Non-pigmented ciliary epithelial cell (primary cell): ENCODE results near the gene PPP1R1B.

Experiments used
- DNase-seq: peaks from one replicate; pipeline ENCODE4 v3.0.0-alpha.2; 2010; ENCODE audit warnings: low read depth

The PPP1R1B gene

DNA sequence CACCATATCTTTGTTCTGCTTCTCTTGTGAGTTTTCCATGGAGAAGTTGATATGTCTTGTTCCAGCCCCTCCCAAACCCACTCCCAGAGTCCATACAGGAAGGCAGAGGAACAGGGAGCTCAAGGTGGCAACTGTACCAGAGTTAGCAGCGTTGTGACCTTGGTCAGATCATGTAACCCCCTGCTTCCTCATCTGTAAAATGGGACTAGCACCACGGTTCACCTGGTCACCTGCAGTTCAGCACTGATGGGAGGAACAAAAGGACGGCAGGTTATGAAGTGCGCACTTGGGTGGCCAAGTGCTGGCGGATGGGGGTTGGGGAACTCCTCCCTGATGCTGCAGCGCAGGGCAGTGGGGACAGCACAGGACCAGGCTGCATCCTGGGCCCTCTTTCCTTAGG, 11.3 kb upstream of the PPP1R1B start:
- DNase-seq: no peak

DNA sequence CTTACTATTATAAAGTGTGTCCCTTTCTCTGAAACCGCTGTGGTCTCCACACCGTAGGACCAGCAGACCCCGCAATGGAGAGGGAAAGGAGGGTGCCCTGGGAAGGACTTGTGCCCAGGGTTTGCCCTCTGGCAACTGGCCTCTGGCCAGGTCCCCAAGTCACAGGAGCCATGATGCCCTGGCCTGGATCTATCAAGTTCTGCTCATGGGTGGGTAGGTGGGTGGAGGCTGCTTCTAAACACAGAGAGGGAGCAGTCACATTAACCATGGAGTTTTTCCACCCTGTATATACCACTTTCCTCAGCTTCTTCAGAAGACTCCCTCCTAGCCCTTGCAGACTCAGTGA, 9.7 kb upstream of the PPP1R1B start:
- no peak for DNase-seq

DNA sequence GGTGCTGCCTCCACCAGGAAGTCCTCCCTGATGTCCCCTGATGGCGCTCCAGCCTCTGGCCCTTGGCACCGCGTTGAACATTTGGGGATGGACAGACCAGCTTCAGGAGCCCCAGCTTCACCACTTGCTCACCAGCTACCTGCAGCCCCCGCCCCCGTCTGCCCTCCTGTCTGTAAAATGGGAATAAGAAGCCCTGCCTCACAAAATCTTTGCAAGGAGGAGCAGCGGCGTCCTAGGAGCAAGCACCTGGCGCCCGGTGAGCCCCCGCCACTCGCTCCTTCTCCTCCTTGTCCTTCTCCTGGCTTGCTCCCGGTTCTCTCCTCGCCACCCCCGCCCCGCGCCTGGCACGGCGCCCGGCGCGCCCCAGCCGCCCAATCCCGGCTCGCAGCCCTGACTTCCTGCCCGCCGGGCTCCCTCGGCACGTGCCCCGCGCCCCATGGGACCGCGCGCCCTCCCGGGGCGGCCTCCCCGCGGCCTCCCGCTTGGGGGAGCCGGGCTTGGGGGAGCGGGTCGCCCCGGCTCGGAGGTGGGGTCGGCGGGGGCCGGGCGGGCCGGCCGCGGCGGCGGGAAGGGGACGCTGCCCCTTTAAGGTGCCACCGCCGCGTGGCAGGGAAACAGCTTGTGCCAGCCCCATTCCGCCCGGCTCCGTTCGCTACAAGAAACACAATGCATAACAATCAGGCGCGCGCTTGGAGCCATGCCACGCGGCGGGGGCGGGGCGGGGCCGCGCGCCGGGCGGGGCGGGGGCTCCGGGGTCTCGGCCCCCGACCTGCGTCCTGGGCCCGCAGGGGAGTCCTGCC, 9.1 kb upstream of the PPP1R1B start:
- no peak for DNase-seq

DNA sequence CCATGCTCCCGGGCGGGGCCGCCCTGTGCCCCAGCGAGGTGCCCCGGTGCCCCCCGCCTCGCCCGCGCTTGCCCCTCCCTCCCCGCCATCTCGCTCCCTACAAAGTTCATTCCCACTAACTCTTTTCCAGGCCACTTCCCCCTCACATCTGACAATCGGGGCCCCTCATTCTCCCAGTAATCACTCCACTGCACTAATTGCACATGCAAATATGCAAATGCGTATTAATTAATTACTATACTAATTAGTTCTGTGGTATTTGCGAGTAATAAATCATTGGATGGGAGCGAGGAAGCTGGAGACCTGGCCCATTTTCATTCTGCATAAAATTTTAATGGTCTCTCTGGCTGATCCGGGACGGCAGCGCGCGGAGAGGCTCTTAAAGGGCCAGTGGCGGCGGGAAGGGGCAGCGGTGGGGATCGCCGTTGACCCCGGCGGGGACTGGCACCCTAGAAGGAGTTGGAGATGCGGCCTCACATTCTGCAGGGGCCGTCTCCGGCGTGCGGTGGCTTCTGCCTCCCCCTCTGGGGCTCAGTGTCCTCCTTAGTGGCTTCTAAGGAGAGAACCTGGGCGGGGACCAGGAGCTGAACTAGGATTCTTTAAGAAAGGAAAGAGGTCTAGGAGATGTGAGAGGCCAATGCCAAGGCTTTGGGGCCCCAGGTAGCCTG, 8.4 kb upstream of the PPP1R1B start:
- no peak for DNase-seq

DNA sequence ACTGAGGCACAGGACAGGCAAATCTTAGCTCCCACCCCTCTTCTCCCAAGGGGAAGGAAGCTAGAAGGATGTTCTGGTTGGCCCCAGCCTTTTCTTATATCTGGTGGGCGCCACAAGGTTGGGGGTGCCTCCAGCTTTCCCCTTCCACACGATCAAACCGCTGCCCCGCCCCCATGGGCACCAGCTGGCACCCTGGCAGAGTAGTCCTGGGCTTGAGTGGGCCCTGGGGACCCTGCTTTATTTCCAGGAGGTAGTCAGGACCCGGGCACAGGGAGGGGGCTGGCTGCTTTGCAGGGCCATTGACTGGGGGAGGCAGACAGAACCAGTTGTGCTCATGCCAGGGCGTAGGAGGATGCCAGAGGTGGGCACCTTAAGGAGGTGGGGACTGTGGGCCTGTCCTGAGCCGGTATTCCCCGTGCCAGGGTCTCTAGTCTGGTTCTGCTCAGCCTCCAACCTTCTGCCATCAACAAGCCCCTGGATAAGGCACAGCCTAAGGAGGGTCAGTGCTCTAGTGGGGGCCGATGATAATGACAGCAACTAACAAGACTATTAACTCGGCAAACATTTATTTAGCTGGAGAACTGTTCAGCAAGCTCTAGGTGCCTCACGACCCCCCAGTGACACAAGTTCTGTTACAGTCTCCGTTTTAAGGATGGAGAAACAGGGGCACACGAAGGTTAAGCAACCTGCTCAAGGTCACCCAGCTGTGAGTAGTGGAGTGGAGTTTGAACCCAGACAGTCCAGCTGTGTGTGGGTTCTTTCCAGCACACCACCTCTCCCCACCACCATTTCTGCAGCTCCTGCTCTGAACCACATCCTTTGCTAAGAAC, 7.6 kb upstream of the PPP1R1B start:
- no peak for DNase-seq

DNA sequence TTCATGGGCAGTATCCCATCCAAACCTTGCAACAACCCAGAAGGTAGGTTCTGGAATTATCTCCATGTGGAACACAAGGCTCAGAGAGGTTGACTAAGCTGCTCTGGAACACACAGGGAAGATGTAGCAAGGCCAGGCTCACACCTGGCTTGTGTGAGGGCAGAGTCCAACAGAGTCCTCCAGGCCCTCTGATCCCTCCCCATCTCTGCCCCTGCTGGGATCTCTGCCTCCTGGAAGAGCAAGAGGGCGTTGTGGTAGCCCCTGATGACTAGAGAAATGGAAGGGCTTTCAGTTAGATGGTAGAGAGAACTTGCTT, 7.0 kb upstream of the PPP1R1B start:
- no peak for DNase-seq

DNA sequence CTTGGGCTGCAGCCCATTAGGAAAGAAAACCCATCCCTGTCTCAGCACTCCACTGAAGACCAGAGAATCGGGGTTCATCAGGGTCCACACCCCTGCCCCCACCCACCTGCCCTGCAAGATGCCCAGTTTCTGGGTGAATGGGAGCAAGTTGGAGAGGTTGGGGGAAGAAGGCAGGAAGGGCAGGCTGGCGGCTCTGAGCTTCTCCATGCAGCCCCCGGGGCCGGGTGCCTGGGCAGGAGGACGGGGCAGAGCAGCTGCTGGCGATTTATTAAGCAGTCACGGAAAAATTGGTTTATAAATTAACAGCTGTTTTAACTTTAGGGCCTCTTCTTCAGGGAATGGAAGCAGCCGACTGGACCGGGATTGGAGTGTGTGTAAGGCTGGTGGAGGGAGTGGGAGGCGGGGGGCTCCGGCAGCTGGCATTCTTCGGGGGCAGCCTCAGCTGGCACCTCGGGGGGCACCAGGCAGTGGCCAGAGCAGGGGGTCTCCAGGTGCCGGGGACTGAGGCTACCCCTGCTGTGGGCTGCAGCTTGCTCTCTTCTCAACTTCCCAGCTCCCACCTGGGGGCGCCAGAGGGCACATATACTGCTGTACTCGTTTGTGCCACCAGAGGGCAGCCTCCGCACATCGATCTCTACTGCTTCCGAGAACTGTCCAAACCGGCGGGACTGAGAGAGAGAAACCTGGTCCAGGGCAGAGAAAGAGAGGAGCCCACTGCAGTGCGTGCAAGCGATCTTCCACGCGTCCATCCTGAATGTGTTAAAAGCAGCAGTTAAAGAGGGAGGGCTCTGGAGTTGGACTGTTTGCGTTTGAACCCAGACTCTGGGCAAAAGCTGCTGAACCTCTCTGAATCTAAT, 5.0 kb upstream of the PPP1R1B start:
- peak; percentile 26 for DNase-seq

DNA sequence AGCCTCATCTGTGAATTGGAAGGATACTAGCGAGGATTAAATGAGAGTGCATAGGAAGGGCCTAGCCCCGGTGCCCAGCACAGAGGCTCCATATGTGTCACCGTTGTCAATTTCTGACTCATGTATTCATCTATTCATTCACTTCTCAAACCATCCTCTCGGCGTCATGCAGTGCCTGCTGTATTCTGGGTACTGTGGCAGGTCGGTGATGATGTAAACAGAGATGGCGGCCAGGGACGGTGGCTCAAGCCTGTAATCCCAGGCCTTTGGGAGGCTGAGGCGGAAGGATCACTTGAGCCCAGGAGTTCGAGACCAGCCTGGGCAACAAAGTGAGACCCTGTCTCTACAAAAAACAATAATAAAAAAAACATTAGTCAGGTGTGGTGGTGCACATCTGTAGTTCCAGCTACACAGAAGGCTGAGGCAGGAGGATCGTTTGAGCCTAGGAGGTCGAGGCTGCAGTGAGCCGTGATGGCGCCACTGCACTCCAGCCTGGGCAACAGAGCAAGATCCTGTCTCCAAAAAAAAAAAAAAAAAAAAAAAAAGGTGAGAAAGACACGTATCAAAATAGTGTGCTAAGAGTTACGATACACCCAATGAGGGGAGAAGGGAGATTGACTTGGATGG, 4.3 kb upstream of the PPP1R1B start:
- no peak for DNase-seq

DNA sequence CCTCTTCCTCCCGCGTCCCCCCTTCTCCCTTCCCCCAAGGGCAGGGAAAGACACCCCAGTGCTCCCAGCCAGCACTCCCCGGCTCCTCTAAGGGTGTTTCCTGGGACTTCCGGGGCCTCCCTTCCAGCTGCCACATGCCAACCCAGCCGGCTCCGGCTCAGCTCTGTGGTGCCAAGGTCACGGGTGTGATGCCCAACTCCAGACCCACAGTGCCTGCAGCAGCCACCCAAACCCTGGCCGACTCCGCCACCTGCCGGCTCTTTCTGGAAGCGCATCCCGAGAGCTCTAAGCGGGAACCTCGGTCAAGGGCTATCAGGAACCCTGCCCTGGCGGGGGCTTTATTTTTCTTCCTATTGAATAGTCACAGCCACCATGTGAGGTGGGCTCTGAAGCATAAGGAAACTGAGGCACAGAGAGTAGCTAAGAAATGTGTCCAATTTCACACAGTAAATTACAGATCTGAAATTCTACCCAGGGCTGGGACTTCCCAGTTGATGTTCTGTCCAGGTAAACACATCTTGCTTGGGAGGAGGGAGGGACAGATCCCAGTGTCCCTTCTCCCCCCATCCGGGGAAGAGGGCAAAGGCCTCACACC, 3.3 kb upstream of the PPP1R1B start:
- no peak for DNase-seq

DNA sequence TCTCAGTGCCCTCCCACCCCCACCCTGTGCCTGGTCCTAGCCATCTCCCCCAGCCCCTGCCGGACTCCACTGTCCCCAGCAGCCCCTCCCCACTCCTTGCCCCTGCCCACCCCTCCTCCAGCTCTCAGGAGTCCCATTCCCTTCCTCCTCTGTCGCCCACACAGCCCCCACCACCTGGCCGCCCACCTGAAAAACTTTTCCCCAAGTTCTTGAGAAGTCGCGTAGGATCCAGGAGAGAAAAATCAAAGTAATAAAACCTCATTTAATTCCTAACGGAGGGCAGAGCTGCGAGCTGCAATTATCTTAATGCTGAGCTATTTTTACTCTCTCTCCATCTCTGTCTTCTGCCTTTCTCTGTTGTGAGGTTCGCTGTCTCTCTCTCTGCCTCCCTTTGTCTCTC, 2.4 kb upstream of the PPP1R1B start:
- no peak for DNase-seq

DNA sequence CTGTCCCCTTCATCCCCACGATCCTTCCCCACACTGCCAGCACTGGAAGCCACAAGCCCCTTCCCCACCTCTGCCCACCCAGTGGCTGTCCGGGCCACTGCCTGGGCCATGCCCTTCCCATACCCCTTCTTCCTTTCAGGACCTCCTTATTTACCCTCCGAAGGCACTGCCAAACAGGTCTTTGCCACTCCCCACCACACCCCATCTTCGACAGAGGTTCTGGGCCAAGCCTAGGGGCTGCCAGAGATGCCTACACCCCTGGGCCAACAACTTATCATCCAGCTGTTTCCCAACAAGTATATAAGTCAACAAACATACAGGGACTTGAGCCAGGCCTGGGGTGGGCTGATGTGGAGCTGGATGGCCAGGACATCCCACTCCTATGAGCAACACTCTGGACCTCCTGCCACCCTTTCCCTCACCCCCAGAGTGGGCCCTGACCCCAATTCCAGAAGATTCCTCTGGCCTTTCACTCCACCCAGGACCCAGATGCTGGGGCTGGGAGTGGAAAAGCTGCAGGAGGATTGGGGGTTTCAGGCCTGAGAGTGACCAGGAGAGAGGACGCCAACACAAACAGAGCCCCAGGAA, 1.5 kb upstream of the PPP1R1B start:
- DNase-seq: no peak

DNA sequence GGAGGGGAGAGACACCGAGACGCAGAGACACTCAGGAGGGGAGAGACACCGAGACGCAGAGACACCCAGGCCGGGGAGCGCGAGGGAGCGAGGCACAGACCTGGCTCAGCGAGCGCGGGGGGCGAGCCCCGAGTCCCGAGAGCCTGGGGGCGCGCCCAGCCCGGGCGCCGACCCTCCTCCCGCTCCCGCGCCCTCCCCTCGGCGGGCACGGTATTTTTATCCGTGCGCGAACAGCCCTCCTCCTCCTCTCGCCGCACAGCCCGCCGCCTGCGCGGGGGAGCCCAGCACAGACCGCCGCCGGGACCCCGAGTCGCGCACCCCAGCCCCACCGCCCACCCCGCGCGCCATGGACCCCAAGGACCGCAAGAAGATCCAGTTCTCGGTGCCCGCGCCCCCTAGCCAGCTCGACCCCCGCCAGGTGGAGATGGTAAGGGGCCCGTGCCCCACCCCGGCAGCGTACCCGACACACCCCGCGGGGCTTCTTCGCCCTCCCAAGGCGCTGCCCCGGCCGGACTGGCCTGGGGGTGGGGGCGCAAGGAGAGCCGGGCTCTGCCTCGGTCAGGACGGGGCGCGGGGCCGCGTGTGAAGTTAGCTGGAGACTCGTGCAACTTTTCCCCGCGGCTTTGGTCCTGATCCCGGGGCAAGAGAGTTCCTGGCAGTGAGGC, 427 bp downstream of the PPP1R1B start:
- no peak for DNase-seq

DNA sequence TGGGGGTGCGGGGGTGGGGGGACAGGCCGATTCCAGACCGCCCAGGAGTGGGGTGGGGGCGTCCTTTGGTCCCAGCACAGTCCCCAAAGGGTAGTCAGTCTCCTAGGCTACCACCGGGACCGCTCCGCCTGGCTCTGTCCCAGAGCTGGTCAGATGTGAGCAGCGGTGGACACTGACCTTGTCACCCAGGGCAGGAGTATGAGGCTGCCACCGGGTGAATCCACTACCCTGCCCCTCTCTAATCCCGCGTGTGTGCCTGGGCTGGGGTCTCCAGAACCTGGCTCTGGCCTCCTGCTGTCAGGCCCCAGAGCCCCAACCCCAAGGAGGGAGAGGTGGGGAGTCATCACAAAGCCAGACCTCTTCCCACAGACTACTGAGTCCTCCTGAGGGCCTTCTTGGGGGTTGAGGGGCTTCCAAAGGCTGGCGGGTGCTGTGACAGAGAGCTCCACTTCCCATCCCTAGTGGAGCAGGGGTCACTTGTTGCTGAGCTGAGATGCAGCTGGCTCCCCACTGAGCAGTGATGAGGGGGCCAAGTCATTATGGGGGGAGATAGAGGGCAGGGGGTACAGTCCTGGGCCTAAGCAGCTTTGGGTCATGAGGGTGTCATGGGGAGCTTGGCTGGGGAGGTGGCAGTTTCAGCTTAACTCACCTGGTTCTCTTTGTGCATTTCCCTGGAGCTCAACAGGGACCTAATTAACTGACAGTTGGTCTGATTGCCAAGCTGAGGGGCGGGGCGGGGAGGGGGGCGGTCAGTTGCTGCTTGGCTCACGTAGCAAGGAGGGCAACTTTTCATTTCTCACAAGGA, 1.2 kb downstream of the PPP1R1B start:
- no peak for DNase-seq

DNA sequence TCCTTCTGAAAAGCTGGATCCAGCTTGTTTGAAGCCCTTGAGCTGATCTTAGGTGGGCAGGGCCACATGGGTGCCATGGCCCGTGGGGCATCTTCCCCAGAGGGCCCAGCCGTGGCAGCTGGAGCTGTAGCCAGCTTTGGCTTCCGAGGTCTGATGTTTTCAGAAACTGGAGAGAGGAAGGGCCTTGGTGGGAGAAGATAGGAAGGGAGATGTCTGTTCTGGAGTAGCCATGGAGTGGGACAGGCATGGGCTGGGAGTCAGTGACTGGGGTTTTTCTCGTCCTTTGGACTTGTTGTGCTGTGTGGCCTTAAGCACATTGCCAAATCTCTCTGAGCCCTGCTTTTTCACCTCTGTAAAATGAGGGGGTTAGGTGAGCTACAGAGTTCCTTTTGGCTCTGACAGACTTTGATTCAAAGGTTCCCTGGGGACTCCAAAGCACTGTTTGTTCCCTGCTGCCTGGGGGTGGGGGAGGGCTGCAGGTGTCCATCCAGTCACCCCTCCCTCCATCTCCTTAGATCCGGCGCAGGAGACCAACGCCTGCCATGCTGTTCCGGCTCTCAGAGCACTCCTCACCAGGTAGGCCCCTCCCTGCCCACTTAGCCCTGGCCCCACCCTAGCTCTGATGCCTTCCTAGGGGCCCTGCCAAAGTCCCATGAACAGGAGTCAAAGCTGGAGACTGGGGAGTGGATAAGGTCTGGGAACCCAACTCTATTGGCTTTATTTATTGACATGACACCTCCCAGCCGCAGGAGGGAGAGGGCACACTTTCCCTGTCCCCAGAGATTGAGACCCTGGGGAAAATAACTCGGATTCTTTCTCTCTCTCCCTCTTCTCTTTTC, 2.1 kb downstream of the PPP1R1B start:
- no peak for DNase-seq

DNA sequence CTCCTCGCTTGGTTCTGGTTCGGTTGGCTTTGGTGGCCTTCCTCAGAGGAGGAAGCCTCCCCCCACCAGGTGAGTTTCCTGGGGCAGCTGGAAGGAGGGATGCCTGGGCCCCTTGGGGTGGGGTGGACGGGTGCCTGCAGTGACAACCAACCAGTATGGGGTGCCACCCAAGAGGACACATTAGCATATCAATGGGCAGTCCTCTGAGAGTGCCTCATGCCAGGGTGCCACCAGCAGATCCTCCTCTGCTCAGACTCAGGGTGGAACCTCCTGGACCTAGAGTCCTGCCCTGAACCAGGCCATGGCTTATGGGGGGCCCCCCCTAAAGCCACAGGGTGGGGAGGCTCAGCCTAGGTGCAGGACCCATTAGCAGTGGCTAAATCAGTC, 2.7 kb downstream of the PPP1R1B start:
- no peak for DNase-seq

DNA sequence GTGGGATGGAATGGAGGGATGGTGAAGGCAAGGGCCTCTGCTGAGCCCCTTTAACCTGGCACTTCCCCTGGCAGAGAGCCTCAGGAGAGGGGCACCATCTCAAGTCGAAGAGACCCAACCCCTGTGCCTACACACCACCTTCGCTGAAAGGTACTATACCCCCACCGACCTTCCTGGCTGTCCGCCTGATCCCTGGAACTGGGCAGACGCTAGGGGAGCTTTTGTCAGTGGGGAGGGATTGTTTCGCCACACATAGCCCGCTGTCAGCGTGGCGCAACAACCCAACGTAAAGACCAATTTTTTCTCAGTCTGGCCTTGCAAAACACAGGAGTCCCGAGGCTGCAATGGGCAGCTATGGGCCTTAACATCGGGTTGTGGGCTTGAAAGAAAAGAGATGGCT, 3.1 kb downstream of the PPP1R1B start:
- no peak for DNase-seq

DNA sequence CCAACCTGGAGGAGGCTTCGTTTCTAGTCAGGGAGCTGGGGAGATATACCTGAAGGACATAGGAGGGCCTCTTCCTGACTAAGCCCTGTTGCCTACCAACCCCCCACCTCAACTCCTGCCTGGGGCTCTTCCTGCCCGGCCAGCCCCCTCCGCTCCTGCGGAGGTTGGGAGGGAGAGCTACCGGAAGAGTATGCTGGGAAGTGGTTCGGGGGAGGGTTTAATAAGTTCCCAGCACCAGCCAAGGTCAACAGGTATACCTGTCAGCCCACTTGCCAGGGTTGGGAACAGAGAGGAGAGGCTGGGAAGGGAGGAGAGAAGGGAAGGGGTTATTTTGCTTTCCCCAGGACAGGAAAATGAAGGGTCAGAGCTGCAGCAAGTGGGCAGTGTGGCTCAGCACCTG, 4.7 kb downstream of the PPP1R1B start:
- DNase-seq: no peak

DNA sequence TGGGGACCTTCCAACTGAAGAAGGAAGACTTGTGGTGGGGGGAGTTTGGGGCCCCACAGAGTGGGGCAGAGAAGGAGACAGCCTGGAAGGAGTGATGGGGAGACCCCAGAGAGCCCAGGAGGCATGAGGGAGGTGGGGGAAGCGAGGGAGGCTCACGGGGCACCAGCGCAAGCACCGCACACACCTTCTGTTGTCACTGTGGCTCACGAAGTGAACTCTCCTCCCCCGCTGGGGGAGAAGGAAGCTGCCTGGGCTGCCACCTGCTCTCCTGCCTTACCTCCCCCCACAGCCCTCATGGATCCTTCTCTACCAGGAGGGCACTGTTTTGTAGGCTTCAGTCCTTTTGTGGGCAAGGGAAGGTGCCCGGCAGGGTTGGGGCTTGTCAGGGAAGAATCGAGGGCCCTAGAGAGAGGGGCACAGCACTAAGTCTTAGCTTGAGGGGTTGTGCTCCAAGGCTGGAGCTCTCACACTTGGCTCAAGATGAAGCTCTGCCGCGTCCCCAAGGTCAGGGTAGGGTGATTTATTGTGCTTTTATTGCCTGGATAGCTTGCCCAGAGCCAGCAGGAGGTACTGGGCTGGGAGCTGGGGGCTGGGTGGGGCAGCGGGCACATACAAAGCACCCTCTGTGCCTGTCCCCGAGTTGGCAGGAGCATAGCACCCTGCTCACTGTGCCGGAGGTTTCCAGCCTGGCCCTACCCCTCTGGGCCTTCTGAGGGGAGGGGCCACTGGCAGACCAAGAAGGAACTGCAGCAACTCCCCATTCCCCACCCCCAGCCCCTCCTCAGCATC, 5.6 kb downstream of the PPP1R1B start:
- no peak for DNase-seq
